ENCODE measurements around the gene INTS2.

DNA sequence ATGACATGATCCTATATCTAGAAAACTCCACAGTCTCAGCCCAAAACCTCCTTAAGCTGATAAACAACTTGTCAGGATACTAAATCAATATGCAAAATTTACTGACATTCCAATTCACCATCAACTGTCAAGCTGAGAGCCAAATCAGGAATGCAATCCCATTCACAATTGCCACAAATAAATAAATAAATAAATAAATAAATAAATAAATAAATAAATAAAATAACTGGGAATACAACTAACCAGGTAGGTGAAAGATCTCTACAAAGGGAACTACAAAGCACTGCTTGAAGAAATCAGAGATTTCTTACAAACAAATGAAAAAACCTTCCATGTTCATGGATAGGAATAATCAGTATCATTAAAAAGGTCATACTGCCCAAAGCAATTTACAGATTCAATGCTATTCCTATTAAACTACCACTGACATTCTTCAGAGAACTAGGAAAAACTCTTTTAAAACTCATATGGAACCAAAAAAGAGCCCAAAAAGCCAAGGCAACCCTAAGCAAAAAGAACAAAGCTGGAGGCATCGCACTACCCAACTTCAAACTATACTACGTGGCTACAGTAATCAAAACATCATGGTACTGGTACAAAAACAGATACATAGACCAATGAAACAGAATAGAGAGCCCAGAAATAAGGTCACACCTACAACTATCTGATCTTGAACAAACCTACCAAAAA lies 102.2 kb downstream of the INTS2 start:
- TF ChIP-seq, protein P1, sequence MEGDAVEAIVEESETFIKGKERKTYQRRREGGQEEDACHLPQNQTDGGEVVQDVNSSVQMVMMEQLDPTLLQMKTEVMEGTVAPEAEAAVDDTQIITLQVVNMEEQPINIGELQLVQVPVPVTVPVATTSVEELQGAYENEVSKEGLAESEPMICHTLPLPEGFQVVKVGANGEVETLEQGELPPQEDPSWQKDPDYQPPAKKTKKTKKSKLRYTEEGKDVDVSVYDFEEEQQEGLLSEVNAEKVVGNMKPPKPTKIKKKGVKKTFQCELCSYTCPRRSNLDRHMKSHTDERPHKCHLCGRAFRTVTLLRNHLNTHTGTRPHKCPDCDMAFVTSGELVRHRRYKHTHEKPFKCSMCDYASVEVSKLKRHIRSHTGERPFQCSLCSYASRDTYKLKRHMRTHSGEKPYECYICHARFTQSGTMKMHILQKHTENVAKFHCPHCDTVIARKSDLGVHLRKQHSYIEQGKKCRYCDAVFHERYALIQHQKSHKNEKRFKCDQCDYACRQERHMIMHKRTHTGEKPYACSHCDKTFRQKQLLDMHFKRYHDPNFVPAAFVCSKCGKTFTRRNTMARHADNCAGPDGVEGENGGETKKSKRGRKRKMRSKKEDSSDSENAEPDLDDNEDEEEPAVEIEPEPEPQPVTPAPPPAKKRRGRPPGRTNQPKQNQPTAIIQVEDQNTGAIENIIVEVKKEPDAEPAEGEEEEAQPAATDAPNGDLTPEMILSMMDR (IDR thresholded peaks at IDR 0.05): no peak
- no peak for TF ChIP-seq POLR2AphosphoS5 (IDR thresholded peaks at IDR 0.05)

All from breast epithelium (tissue), 3 donors.